ENCODE data around the gene RNF151. TPM values are rescaled to one million over a fixed set of nuclear protein-coding genes. Genes with fewer than 3 reads are reported as not detected.
A peak's percentile ranks its signal among the peaks of the same experiment; 100 is the strongest.

RNF151 gene
- total and polyA plus RNA-seq, 10 donors, result 0.16 to 0.26 (median 0.17) TPM; not detected in 7

GRCh38 chr16:1940273-1941161 lies 26.1 kb upstream of the RNF151 start:
- TF ChIP-seq POLR2AphosphoS5 (IDR thresholded peaks at IDR 0.05) (peak in 1 of 3 donors; percentile 4), CTCF (IDR thresholded peaks at IDR 0.05 in 8 of 11, conservative IDR thresholded peaks at IDR 0.05 in 3 of 11) (no peak)
- Histone ChIP-seq H3K4me3 (peak overlapping the region in 6 of 8 donors; percentile 64 to 93 (median 83)), H3K36me3 (peaks cover 0 to 59% (median 25%) of the 10 kb centered on the region in 6 donors), H3K9me3 (no peaks in the 10 kb centered on the region), H3K27me3 (replicated peaks in 1 of 7) (no peaks in the 10 kb centered on the region), H3K4me1 (peaks cover 11 to 81% (median 40%) of the 10 kb centered on the region in 6 donors), H3K27ac (peak overlapping the region in 6 of 8 donors; percentile 83 to 94 (median 88))
- intact Hi-C loops (cut with DNase I; ENCODE audit: low total_unique reads), result no loop called here
- WGBS, 5 donors, result 64 to 86% (median 69%) methylated on average over 18 to 23 of the region's 23 CpGs
- no peak for DNase-seq

GRCh38 chr16:1941162-1942046 lies 25.3 kb upstream of the RNF151 start:
- peaks cover 0 to 50% (median 25%) of the 10 kb centered on the region in 6 donors for H3K36me3 ChIP-seq
- H3K4me3 ChIP-seq, result peak overlapping the region in 7 of 8 donors; percentile 64 to 93 (median 82)
- peak overlapping the region; percentile 61 to 94 (median 84) for H3K27ac ChIP-seq
- H3K9me3 ChIP-seq, result no peaks in the 10 kb centered on the region
- 78 to 89% (median 84%) methylated on average over 24 to 30 of the region's 30 CpGs for WGBS, 5 donors
- TF ChIP-seq POLR2AphosphoS5 (IDR thresholded peaks at IDR 0.05), result no peak
- TF ChIP-seq POLR2A (IDR thresholded peaks at IDR 0.05), result no peak
- TF ChIP-seq CTCF (IDR thresholded peaks at IDR 0.05 in 8 of 11, conservative IDR thresholded peaks at IDR 0.05 in 3 of 11), result no peak
- no peak for DNase-seq
- peaks cover 11 to 74% (median 40%) of the 10 kb centered on the region in 6 donors for H3K4me1 ChIP-seq
- intact Hi-C loops (cut with DNase I; ENCODE audit: low total_unique reads), result no loop called here
- no peaks in the 10 kb centered on the region for H3K27me3 ChIP-seq (replicated peaks in 1 of 7)

- Histone ChIP-seq H3K9me3 (no peaks in the 10 kb centered on the region), H3K27ac (peak overlapping the region; percentile 61 to 94 (median 84)), H3K27me3 (replicated peaks in 1 of 7) (no peaks in the 10 kb centered on the region), H3K4me3 (peak overlapping the region; percentile 64 to 93 (median 82)), H3K4me1 (peaks cover 11 to 66% (median 40%) of the 10 kb centered on the region in 6 donors), H3K36me3 (peaks cover 0 to 41% (median 25%) of the 10 kb centered on the region in 6 donors)
- TF ChIP-seq POLR2AphosphoS5 (IDR thresholded peaks at IDR 0.05) (peak in 2 of 3 donors; percentile 9 to 43), POLR2A (IDR thresholded peaks at IDR 0.05) (no peak)
- intact Hi-C loops (cut with DNase I; ENCODE audit: low total_unique reads), result no loop called here
- WGBS, 5 donors, result 9 to 24% (median 14%) methylated on average over 7 to 17 of the region's 17 CpGs
- peak; percentile 87 for DNase-seq
Measured at GRCh38 chr16:1942047-1942809, 24.4 kb upstream of the RNF151 start.

Measured in spleen (tissue), 11 donors.